Adrenal gland (tissue), 12 donors: Measurements from ENCODE around the gene TWIST2. TPM values are rescaled to one million over a fixed set of nuclear protein-coding genes. Genes with fewer than 3 reads are reported as not detected.
A peak's percentile ranks its signal among the peaks of the same experiment; 100 is the strongest.

Experiments
- DNase-seq, 7 donors: peaks; one replicate each; pipeline ENCODE4 v3.0.0-alpha.2; 2019 to 2020
- H3K27ac ChIP-seq, 5 donors: fragments of 200-600 bp; sonication (generic) in 4 of 5; 1 replicate in 3 of 5; 2 replicates in 2 of 5; pipeline versions ENCODE4 v1.5.1 to v1.8.0; 2016 to 2020; ENCODE audit warnings: mild to moderate bottlenecking in 1 of 5
- H3K27me3 ChIP-seq: fragments of 200-600 bp; 2 replicates; pipeline ENCODE4 v1.8.0; 2021
- H3K36me3 ChIP-seq, 2 donors: fragments of 200-600 bp; replicated peaks in 1 of 2; 1 replicate in 1 of 2; 2 replicates in 1 of 2; pipeline versions ENCODE4 v1.5.1 to v1.8.0; 2018 to 2022
- H3K4me1 ChIP-seq, 2 donors: fragments of 200-600 bp; replicated peaks in 1 of 2; 1 replicate in 1 of 2; 2 replicates in 1 of 2; pipeline versions ENCODE4 v1.5.1 to v1.8.0; 2018 to 2021
- H3K4me3 ChIP-seq, 4 donors: fragments of 200-600 bp; sonication (generic) in 3 of 4; one replicate each; pipeline ENCODE4 v1.5.1; 2016 to 2018
- H3K9me3 ChIP-seq, 3 donors: fragments of 200-600 bp; sonication (generic) in 1 of 3; replicated peaks in 1 of 3; 1 replicate in 2 of 3; 2 replicates in 1 of 3; pipeline versions ENCODE4 v1.5.1 to v1.8.0; 2016 to 2021
- POLR2A ChIP-seq, 2 donors: fragments of 450-650 bp; IDR thresholded peaks; one replicate each; pipeline ENCODE4 v1.6.1; 2017; ENCODE audit warnings: antibody characterized with exemption in 2 of 2, mild to moderate bottlenecking in 2 of 2, moderate library complexity in 1 of 2
- WGBS, 4 donors: extraction: QIAGEN DNeasy Blood & Tissue Kit in 2 of 4; methylation state at CpG; one replicate each; pipeline versions ENCODE4 v1.1.5 to v1.1.7; 2013 to 2017; 5-methylcytosine and 5-hydroxymethylcytosine counted together
- intact Hi-C, 2 donors: fragments of 100-400 bp; cut with DNase I; formaldehyde crosslinking; loops; one replicate each; pipeline versions ENCODE4 v1.14.1 to v1.15.0; 2022 to 2023
- polyA plus RNA-seq, 3 donors: library from polyadenylated mRNA; stranded (reverse); fragments of 200-250 nt in 2 of 3; fragments of 350-450 nt in 1 of 3; fragmentation: Illumina TruSeq in 1 of 3; extraction: RNeasy Lipid Tissue Mini Kit (QIAGEN cat#74804) in 1 of 3; gene quantifications; one replicate each; pipeline ENCODE4 v1.2.3, GENCODE V29; 2013 to 2014
- total RNA-seq, 9 donors: library from RNA; depleted of rRNA in 4 of 9; stranded (reverse); fragments of >200 nt in 4 of 9; fragments of 120-200 nt in 1 of 9; fragmentation: NEBNext Ultra II Directional in 1 of 9; extraction: Animal tissue kit (Norgen Biotek cat#: 25700) in 1 of 9; gene quantifications; one replicate each; pipeline versions ENCODE4 v1.1.0 to v1.2.4, GENCODE V29; 2013 to 2023
- TF ChIP-seq, protein P1 (sequence below), 6 experiments: fragments of 450-650 bp in 4 of 6; fragments of 200-600 bp in 2 of 6; sonication (generic) in 1 of 6; IDR thresholded peaks; 1 replicate in 5 of 6; 2 replicates in 1 of 6; pipeline versions ENCODE4 v1.5.1 to v1.8.0; 2016 to 2021; ENCODE audit warnings: antibody characterized with exemption in 6 of 6, mild to moderate bottlenecking in 2 of 6, moderate library complexity in 1 of 6
- donor health status: healthy with polysubstance abuse.
- donor health status: Bipolar disorder and iron deficiency.
- donor health status: DM: yes; HTN: yes; CAD: no.
- donor health status: DM: no; HTN: no; CAD: no.
- donor health status: DM: no; HTN: no; CAD: no.
- donor health status: DM: yes; HTN: yes; CAD: no.

Gene TWIST2
- total and polyA plus RNA-seq, 12 donors: 1.0 to 20.5 (median 6.0) TPM

DNA sequence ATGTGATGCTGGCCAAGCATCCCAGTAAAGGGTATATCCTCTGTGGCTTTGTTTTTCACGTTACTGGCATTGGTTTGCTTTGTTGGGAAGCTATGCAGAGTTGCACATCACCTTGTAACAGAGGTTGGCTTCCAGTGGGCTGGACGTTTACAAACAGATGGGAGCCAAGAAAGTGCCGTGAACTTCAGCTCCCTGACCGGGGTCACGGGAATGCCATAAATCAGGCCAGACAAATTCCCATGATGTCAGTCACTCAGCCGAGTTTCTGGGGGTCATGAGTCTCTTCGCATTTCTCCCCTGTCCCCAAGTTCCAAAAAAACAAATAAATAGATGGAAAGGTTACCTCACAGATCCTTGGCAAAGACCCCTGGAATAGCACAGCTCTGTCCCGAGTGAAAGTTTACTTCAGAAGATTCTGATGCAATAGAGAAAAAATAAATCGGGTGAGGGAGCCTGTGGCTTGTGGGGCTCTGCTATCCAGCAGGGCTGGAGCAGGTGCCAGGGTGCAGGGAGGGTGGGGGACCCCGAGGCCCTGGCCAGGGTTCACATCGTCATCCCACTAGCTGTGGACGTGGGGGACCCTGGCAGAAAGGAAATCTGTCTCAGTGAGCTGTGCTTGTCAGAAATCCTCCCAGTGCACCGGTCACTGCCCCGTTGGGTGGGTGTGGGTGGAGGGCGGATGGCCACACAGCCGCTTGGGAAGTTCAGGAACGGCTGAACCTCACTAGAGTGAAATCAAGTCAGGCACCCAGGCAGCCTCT lies 27.8 kb downstream of the TWIST2 start:
- Histone ChIP-seq H3K27ac (peak overlapping the region in 1 of 5 donors; percentile 61), H3K4me3 (no peak overlapping the region), H3K36me3 (no peaks in the 10 kb centered on the region), H3K27me3 (no peaks in the 10 kb centered on the region), H3K9me3 (no peaks in the 10 kb centered on the region), H3K4me1 (no peaks in the 10 kb centered on the region)
- 64 to 73% (median 67%) methylated on average over 16 to 17 of the region's 17 CpGs for WGBS, 4 donors
- peak in 1 of 7 donors; percentile 48 for DNase-seq
- intact Hi-C loops: no loop called here
- no peak for TF ChIP-seq POLR2A (IDR thresholded peaks at IDR 0.05)
- TF ChIP-seq, protein P1, sequence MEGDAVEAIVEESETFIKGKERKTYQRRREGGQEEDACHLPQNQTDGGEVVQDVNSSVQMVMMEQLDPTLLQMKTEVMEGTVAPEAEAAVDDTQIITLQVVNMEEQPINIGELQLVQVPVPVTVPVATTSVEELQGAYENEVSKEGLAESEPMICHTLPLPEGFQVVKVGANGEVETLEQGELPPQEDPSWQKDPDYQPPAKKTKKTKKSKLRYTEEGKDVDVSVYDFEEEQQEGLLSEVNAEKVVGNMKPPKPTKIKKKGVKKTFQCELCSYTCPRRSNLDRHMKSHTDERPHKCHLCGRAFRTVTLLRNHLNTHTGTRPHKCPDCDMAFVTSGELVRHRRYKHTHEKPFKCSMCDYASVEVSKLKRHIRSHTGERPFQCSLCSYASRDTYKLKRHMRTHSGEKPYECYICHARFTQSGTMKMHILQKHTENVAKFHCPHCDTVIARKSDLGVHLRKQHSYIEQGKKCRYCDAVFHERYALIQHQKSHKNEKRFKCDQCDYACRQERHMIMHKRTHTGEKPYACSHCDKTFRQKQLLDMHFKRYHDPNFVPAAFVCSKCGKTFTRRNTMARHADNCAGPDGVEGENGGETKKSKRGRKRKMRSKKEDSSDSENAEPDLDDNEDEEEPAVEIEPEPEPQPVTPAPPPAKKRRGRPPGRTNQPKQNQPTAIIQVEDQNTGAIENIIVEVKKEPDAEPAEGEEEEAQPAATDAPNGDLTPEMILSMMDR (IDR thresholded peaks at IDR 0.05): no peak

DNA sequence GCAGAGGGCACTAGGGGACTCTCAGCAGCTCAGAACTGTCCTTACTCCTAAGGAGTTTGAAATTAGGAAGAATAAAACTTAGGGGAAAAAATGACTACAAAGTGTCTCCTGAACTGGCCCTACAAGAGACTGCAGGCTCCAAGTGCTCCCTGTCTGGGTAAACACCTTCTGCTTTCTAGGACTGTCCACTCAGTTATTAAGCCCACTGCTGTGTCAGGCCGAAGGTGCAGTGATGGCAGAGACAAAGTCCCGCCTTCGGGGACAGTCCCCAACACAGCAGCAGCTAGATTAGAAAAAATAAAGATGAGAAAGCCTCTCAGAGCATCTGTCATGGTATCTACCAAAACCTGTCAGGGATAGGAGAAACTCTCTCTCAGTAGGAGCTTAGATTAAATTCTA lies 28.3 kb downstream of the TWIST2 start:
- Histone ChIP-seq H3K27ac (peak overlapping the region in 1 of 5 donors; percentile 61), H3K36me3 (no peaks in the 10 kb centered on the region), H3K4me3 (no peak overlapping the region), H3K4me1 (no peaks in the 10 kb centered on the region), H3K9me3 (no peaks in the 10 kb centered on the region), H3K27me3 (no peaks in the 10 kb centered on the region)
- 85 to 92% (median 89%) methylated on average over 3 of the region's 3 CpGs for WGBS, 4 donors
- TF ChIP-seq, protein P1 (IDR thresholded peaks at IDR 0.05): no peak
- TF ChIP-seq POLR2A (IDR thresholded peaks at IDR 0.05): no peak
- no peak for DNase-seq
- intact Hi-C loops: no loop called here

DNA sequence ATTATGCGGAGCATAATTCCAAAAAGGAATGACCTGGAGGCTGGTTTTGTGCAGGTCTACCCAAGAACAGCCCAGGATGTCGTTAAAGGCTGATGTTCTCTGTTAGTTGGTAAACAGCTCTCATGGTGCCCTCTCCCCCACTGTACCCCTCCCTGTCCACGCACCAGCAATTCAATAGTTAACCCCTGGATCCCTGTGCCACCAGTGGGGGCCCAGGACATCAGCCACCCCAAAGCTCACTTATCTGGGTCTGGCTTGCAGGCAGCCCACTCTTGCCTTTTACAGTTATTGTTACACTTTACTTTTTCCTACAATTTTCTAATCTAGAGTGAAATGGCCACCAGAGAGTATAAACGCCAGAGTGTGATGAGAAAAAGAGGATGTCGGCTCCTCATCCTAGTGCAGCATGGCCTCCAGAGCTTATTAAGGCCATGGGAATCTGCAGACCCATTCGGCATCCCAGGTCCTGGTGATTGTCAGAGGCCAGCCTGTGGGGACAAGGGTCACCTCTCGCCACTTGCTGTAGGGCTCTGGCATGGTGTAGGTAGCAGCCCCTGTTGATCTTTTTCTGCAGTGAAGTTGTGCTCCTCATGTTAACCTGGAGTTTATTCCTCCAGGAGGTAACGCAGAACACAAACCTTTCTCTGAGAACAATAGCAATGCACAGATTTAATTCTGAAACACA lies 30.3 kb downstream of the TWIST2 start:
- intact Hi-C loops: no loop called here
- WGBS, 4 donors: 82 to 88% (median 83%) methylated on average over 8 of the region's 8 CpGs

DNA sequence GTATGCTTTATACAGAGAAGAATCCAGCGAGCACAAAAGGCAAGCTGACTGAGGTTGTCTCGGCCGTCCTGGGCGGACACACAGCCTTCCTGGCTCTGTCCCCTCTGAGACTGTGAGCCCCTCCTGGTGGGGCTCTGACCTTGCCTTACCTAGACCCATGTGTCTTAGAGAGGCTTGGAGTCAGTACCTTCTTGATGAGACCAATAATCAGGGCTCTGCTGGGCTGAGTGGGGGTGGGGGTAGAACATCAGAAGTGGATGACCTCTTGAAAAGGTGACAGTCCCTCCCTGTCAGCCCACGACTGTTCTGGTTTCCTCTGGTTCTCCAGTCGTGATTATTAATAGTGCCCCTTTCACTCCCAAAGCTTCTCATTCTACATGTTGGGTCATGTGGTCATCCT lies 31.2 kb downstream of the TWIST2 start:
- DNase-seq: no peak
- H3K36me3 ChIP-seq: no peaks in the 10 kb centered on the region
- H3K4me1 ChIP-seq: no peaks in the 10 kb centered on the region
- WGBS, 4 donors: 72 to 80% (median 78%) methylated on average over 6 of the region's 6 CpGs
- H3K27me3 ChIP-seq: no peaks in the 10 kb centered on the region
- TF ChIP-seq, protein P1 (IDR thresholded peaks at IDR 0.05): no peak
- TF ChIP-seq POLR2A (IDR thresholded peaks at IDR 0.05): no peak
- no peak overlapping the region for H3K27ac ChIP-seq
- no peak overlapping the region for H3K4me3 ChIP-seq
- intact Hi-C loops: no loop called here
- no peaks in the 10 kb centered on the region for H3K9me3 ChIP-seq

More for the DNA sequence above, 30.3 kb downstream of the TWIST2 start:
- Histone ChIP-seq H3K27ac (no peak overlapping the region), H3K9me3 (no peaks in the 10 kb centered on the region), H3K36me3 (no peaks in the 10 kb centered on the region), H3K4me1 (no peaks in the 10 kb centered on the region), H3K27me3 (no peaks in the 10 kb centered on the region), H3K4me3 (no peak overlapping the region)
- TF ChIP-seq, protein P1 (IDR thresholded peaks at IDR 0.05): no peak
- no peak for TF ChIP-seq POLR2A (IDR thresholded peaks at IDR 0.05)
- no peak for DNase-seq
